ENCODE results near the gene CALD1.

Gene CALD1

DNA sequence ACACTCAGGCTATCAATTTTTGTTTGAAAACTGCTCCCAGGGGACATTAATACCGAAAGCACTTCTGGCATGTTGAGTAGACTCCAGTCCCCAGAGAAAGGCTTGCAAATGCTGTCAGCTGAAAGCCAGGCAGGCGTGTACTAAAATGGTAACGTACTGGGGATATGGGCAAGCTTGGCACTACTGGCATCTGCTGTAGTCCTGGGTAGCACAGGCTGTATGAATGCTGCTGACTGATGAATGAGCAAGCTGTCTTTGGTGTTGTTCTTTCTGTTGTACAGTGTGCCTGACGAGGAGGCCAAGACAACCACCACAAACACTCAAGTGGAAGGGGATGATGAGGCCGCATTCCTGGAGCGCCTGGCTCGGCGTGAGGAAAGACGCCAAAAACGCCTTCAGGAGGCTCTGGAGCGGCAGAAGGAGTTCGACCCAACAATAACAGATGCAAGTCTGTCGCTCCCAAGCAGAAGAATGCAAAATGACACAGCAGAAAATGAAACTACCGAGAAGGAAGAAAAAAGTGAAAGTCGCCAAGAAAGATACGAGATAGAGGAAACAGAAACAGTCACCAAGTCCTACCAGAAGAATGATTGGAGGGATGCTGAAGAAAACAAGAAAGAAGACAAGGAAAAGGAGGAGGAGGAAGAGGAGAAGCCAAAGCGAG lies 153.4 kb downstream of the CALD1 start:
- no peak for DNase-seq

DNA sequence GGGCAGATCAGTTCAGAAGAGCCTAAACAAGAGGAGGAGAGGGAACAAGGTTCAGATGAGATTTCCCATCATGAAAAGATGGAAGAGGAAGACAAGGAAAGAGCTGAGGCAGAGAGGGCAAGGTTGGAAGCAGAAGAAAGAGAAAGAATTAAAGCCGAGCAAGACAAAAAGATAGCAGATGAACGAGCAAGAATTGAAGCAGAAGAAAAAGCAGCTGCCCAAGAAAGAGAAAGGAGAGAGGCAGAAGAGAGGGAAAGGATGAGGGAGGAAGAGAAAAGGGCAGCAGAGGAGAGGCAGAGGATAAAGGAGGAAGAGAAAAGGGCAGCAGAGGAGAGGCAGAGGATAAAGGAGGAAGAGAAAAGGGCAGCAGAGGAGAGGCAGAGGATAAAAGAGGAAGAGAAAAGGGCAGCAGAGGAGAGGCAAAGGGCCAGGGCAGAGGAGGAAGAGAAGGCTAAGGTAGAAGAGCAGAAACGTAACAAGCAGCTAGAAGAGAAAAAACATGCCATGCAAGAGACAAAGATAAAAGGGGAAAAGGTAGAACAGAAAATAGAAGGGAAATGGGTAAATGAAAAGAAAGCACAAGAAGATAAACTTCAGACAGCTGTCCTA lies 154.1 kb downstream of the CALD1 start:
- DNase-seq: no peak

DNA sequence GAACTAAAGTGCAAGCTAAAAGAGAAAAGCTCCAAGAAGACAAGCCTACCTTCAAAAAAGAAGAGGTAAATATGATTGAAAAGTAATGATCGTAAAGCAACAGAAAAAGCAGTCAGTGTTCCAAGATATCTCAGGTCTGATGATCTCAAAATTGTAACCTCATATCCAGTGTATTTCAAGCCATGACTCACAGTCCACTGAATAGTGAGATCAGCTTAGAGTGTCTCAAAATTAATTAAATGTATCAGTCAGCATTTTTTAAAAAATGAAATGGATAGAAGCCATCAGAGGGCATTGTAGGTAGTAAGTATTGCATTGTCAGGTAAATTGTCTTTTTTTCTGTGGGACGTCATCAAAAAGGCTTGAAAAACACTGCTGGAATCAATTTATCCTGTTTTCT lies 156.3 kb downstream of the CALD1 start:
- no peak for DNase-seq

DNA sequence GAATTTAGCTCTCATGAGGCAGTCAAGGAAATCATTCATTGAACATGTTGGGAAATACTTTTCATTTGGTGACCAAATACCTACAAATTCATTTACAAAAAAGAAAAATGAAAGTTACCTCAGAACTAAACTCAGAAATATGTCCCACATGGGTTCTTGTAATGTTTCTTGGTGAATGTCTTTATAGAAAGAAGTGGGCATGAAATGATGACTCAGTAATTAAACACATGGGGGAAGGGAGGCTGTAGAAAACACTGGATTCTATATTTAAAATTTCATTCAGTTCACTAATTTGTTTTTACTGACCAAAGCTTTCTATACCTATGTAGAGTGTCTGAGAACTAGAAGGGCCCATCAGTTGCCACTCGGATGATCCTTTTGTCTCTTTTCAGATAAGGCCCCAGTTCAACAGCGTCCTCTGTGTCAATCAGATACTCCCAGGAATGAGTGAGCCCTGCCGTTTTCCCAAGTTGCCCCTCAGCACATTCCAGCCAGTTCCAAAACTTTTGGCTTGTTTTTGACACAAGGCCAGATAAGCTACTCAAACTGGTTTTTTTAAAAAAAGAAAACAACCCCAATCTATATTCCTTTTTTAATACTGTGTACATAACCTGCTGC lies 157.6 kb downstream of the CALD1 start:
- no peak for DNase-seq

DNA sequence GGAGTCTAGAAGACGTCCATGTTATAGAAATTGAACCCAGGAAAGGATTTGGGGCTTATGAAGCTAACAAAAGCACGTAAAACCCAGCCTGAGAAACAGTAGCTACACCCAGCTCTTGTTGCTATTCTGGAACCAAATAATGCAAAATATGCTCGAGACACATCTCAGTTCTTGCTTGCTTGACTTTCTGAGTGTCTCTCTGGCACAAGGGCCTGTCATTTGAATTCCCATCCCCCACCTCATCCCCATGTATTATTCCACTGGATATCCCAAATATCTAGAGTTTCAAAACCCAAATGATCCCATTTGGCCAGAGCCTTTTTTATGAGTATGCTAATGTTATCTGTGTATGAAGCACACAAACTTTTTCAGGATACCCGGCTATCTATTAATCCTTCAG lies 158.7 kb downstream of the CALD1 start:
- DNase-seq: no peak

DNA sequence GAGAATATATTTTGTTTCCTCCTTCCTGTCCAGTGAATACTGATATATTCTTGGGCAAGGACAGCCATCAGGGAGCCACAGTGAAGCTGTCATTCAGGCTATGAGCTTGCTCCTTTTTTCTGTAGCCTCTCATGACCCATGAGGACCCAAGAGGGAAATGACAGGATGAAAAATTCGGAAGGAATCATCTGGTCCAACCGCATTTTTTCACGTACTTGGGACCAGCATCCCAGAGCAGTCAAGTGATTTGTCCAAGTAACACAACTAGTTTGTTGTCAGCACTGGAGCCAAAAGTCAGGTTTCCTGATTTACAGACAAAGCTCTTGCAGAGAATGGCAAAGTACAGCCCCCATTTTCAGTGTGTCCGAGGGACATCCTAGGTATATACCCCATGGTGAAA lies 159.7 kb downstream of the CALD1 start:
- no peak for DNase-seq

DNA sequence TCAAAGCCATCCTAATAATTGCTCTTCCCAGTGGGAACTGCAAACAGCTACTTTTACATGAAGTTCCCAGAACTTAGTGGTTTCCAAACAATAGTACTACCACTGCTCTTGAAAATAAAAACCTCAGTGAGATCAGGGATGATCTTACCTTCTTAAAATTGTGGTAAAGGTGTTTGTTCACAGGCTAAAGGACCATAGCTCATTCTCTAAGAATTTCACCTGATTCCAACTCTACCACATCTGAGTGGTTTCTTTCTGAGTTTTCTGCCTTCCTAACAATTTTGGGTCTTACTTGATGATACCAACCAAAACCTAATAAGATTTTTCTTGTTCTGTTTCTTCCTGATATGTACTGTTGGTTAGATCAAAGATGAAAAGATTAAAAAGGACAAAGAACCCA lies 161.3 kb downstream of the CALD1 start:
- DNase-seq: no peak

DNA sequence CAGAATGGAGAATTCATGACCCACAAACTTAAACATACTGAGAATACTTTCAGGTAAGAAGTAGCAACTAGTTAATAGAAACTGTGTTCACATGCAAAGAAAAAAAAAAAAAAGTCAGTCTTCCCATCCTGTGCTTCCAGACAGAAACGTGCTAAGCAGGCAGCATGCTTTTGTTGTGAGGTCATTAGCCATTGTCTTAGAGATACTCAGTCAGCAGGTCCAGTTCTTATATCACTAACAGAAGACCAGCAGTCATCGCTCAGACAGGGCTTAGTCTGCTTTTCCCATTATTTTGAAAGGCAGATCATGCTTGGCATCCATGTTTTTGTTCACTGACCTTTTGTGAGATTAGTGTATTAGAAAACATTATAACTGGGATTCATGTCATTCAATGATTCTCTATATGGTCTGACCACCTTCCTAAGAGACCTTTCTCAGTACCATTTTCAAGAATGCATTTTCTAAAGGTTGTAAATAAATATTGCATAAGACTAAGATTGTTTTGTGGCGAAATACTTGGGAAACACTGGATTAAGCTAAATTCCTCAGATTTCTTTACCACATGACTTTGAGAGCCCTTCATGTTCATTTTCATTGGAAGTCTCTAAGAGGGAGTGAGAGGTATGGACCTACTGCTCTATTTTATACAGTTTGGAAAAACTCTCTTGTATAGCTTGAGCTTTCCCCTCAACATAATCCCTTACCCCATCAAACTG lies 161.9 kb downstream of the CALD1 start:
- DNase-seq: no peak

DNA sequence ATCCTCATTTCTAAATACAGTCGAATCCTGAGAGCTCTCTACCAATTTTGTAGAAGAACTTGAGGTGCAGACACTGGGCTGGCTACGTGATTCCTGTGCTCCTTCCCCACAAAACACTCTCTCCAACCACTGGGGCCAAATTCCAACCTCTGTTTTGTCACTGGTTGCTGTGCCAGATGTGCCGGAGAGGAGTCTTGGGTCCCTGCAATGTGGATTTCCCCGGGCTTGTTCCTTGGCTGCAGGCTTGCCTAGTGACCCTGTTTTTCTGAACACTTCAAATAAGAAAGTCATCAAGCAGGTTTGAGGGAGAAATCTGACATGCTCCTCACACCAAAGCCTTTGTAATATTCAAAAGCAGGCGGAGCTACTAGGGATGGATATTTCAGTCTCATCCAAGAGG lies 162.5 kb downstream of the CALD1 start:
- DNase-seq: no peak

DNA sequence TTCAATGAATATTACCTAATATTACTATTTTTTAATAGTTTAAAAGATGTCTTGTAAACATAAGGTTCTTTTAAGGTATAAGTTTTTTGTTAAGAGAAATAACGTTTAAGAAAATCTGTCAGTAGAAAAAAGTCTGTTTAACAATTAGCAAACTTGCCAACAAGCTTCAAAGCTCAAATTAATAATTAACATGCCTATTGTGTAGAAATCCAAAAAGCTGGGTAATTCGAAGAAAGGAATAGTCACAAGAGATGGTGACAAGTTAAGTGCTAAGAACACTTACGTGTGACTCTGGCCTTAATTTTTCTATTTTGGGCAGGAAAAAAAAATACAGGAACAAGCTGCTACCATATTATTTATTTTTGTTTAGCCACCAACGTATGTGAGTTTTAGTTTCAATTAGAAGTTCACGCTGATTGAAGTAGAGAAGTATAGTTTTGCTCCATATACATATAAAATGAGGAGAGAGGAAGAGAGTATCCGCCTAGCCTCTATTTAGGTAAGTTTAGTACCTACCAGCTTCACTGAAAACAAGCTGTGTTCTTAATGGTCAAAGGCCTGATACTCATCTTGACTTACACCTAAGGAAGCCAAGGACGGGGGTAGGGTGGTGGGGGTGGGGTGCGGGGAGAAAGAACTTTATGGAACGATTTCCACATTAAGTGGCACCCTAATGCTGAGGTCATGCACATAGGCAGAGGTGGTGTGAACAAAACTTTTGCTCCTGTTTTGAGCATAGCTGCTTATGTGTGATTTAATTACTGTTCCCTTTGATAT lies 163.4 kb downstream of the CALD1 start:
- no peak for DNase-seq

DNA sequence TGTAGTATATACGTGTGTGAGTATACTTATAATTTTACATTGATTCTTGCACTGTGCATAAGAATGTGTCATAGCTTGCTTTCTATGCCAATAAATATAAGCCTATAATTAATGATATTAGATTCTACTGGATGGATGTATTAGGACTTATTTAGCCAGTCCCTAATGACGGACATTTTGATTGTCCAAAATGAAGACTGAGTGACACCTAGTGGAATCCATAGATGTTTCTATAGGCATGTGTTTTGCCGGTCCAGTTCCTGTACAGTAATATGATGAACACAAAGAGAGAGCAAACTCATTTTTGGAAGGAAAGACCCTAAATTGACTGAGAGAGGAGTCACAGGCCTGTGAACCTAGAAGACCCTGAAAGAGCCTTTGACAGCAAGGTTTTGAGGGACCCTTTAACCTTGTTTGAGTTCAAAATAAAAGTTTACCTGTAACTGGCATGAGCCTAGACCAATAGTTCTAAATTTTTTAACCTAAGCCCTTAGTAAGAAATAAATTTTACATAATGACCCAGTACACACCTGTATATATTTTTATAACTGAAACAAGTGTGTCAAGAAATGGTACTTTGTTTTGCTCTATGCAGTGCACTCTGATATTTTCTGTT lies 164.5 kb downstream of the CALD1 start:
- DNase-seq: no peak

DNA sequence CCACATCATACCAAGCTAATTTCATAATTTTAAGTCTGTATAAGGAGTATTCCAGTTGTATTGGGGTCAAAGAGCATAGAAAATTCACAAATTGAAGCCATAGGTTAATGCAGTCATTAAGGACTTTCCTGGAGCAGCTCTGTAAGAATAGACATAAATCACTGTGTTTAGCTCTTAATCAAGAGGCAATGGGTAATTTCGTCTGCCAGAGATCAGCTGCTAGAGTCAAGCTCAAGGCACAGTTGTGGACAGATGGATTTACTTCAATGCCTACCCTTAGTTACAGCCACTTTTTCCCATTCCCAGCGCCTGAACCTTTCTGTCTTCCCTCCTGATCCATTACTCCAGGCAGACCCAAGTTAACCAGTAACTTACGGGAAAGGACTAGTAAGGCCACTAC lies 166.3 kb downstream of the CALD1 start:
- no peak for DNase-seq

DNA sequence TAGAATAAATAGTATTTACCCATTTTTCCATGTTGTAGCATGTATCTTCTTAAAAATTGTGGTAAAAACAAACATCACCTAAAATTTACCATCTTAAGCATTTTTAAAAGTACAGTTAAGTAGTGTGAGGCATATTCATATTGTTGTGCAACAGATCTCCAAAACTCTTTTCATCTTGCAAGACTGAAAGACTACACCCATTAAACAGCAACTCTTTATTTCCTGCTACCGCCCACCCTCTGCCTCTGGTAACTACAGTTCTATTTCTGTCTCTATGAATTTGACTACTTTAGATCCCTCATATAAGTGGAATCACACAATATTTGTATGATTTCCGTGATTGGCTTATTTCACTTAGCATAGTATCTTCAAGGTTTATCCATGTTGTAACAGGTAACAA lies 166.8 kb downstream of the CALD1 start:
- DNase-seq: no peak

DNA sequence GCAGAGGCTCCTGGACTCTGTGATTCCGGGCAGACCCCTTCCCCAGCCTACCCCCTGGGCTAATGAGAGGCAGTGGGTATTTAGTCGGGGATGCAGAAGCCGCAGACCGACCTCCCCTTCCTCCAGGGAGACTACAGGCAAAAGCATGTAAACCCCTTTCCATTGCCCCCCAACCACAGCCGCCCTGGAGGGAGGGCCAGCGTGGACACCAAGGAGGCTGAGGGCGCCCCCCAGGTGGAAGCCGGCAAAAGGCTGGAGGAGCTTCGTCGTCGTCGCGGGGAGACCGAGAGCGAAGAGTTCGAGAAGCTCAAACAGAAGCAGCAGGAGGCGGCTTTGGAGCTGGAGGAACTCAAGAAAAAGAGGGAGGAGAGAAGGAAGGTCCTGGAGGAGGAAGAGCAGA lies 167.9 kb downstream of the CALD1 start:
- no peak for DNase-seq

DNA sequence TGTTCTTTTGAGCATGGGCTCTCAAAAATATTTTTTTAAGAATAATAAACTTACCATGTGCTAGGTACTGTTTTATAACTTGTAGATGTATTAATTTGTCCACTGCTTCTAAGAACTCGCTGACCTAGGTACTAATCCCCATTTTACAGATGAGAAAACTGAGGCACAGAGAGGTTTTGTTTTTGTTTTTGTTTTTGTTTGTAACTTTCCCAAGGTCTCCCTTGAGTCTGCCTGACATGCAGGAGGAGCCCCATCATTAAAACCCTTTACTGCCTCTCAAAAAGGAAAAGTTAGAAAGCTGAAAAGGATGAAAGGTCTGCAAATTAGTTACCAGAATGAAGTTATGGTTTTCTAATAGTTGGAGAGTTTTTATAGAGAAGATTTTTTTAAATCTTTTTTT lies 168.4 kb downstream of the CALD1 start:
- no peak for DNase-seq

DNA sequence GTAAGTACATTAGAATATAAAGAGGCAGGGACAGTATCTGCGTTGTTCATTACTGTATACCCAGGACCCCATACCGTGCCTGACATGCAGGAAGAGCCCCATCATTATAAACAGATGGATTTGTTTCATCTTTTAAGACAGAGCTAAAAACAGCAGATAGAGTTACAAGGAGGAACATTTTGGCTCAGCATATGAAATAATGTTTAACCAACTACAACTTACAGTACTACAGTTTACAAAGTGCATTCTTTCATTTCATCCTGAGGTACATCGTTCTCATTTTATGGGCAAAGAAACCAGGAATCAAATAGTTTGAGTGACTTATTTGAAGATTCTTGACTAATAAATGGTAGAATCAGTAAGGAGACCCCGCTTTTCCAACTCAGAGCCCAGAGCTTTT lies 168.8 kb downstream of the CALD1 start:
- DNase-seq: no peak

DNA sequence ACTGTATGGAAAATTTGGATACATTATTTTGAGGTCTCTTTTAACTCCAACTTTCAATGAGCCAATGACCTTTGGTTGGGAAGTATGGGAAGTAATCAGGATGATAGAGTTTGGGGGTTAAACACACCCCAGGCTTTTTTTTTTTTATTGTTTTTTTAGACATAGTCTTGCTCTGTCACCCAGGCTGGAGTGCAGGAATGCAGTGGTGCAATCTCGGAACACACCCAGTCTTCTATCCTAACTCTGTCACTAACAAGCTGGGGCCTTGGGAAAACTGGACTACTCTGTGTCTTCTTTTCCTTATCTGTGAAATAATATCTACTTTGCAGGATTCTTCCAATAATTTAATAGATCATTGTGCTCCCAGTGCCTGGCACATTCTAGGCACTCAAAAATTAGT lies 169.3 kb downstream of the CALD1 start:
- no peak for DNase-seq

DNA sequence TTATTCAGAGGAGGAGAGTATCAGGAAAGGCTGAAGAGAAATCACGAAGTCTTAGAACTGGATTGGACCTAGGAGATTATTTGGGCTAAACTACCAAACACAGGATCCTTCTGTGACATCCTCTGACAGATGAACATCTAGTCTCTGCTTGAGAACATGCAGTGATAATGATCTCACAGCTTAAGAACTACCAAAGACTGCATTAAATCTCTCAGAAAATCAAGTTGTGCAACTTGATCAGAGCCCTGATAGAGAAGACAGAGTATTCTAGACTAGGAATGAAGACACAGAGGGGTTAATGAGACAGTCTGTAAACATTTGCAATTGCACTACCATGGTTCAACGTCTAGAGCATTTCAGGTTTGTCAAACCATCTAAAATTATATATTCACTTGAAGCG lies 169.7 kb downstream of the CALD1 start:
- no peak for DNase-seq

DNA sequence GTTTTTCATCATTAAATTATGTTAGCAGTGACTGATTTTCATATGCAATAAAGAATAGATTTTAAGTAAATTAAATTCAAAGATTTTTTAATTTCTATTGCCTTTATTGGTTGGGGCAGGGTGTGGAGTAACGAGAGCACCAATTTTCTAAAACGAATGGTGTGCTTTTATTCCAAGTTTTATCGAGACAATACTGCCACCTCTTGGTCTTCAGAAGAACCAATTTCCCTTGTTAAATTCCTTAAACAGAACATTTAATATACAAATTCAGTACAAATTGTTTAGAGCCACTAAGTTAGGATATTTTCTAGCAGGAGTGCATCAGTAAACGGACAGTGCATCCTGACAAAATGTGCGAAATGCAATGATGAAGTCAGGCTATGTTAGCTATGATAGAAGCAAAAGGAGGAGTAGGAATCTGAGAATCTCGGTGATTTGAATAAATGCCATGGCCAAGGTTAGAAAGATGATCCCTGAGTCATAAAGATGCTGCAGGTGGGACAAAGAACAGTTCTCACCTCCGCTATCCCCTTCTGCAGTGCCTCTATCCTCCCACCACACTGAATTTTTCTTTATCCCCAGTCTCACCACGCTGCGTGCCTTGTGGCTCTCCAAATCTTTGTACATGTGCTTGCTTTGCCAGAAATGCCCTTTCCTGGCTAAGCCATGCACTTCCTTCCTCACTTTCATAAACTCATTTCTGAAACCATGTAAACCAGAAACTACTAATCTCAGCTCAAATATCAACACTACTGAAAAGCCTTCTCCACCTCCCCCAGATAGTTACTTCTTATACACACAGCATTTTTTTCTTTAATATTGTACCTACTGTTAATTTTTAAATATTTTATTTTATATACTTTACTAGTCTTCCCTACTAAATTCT lies 175.0 kb downstream of the CALD1 start:
- DNase-seq: no peak

DNA sequence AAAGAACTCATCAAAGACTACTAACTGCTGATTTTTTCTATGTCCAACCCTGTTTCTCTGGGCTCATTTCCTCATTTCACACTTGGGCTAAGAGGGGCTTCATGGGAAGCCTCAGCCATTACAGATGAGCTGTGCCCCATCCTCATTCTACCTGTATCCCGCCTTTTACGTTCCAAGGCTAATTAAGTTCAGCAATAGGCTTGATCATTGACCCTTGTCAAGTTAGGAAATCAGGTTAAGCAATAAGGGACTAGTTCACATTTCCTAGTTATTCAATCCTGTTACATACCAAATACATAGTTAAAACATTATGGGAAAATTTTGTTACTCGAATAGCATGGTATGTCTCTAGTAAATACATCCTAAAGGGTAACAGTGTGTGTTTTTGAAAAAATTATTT lies 177.6 kb downstream of the CALD1 start:
- DNase-seq: no peak

DNA sequence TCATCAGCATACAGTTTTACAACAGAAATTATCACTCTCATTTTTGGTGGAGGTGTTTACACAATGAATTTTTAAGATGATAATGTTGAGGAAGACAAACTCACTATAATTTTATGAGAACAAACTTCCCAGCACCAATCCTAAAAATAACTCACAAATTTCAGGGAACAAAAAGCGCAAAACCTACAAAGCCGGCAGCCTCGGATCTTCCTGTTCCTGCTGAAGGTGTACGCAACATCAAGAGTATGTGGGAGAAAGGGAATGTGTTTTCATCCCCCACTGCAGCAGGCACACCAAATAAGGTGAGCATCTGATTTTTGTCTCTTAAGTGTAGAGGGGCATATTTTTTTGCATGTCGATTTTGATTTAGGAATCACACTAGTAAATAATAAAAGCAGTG lies 180.4 kb downstream of the CALD1 start:
- no peak for DNase-seq

DNA sequence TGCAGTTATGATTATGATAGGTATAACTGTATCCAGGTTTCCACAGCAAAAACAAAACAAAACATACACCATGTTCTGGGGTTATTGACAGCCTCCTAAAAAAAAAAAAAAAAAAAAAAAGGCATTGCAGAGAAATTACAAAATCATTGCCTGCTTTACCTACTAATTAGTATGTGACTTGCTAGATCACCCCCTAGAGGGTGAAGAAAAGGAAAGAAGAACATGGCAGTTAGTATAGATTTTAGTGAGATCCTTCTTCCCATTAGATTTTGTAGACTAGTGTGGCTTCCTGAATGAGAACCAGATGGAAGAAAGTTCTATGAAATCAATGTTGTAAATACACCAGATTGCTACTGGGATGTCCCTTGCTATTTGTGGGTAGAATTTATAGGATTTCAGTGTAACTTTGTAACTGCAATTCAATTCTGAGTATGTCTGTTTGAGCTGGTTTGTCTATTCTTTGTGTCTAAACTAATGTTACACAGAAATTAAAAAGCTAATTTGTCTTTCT lies 182.9 kb downstream of the CALD1 start:
- DNase-seq: no peak

Data from femur (tissue), 1 donor.